ENCODE results near the gene DEDD. TPM values are rescaled to one million over a fixed set of nuclear protein-coding genes. Genes with fewer than 3 reads are reported as not detected.

DEDD gene
- total and polyA plus RNA-seq, 2 of the 13 experiments (the other 11 are each of a cell fraction or from before 2014, with no cell fraction given): 12.6 to 27.8 TPM

- TF ChIP-seq ZNF710 (CRISPR knock-in tag; IDR thresholded peaks at IDR 0.05; ENCODE audit: borderline replicate concordance): no peak
- TF ChIP-seq ZNF407 (CRISPR knock-in tag; IDR thresholded peaks at IDR 0.05; ENCODE audit: not compliant biosample characterization): no peak
- TF ChIP-seq ZMYM4 (CRISPR knock-in tag; IDR thresholded peaks at IDR 0.05): no peak
- no peak for TF ChIP-seq PHF8 (CRISPR knock-in tag; IDR thresholded peaks at IDR 0.05)
- no peak for TF ChIP-seq PRDM15 (CRISPR knock-in tag; IDR thresholded peaks at IDR 0.05)
- TF ChIP-seq ZNF138 (CRISPR knock-in tag; IDR thresholded peaks at IDR 0.05; ENCODE audit: low read depth): no peak
- TF ChIP-seq XBP1 (CRISPR knock-in tag; IDR thresholded peaks at IDR 0.05): no peak
- TF ChIP-seq ATF7-NPFF (CRISPR knock-in tag; IDR thresholded peaks at IDR 0.05; ENCODE audit: low read depth): no peak
- no peak for TF ChIP-seq ZNF510 (CRISPR knock-in tag; IDR thresholded peaks at IDR 0.05; ENCODE audit: low read depth)
- TF ChIP-seq CREM (IDR thresholded peaks at IDR 0.05): no peak
- no peak for TF ChIP-seq CREM (CRISPR knock-in tag; IDR thresholded peaks at IDR 0.05)
- no peak for TF ChIP-seq ZSCAN29 (CRISPR knock-in tag; conservative IDR thresholded peaks at IDR 0.05)
- TF ChIP-seq PHB2 (IDR thresholded peaks at IDR 0.05; ENCODE audit: partially characterized antibody): no peak
- no peak for TF ChIP-seq LRRFIP1 (CRISPR knock-in tag; conservative IDR thresholded peaks at IDR 0.05)
These were observed 36.5 kb downstream of the DEDD start (continued) for GRCh38 chr1:161096015-161096414.

Measured in HepG2 (cell line).